ENCODE results near the gene MLLT6.
A peak's percentile ranks its signal among the peaks of the same experiment; 100 is the strongest.

Gene MLLT6

DNA sequence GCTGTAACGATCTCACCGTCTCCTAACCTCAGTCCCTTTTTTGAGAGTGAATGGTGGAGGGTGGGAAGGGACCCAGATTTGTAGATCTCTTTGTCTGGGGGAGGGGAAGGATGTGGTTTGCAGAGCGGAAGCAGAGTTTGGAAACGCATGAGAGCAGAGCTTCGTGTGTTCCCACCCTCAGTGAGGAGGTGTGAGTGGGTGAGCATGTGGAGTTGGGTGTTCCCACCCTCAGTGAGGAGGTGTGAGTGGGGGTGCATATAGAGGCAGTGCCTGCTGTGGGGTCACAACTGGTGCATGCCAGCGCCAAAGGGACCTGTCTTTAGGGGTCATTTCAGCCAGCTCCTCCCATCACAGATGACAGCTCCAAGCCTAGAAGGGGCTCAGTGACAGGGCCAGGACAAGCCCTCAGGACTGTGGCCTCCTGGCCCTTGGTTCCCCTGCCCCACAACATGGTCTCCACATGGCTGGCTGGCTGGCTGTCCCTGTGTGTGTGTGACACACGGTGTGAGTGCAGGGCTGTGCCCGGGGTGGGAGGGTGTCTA is 23.3 kb downstream of the MLLT6 start:
- no peak for DNase-seq (ENCODE audit: low spot score)

DNA sequence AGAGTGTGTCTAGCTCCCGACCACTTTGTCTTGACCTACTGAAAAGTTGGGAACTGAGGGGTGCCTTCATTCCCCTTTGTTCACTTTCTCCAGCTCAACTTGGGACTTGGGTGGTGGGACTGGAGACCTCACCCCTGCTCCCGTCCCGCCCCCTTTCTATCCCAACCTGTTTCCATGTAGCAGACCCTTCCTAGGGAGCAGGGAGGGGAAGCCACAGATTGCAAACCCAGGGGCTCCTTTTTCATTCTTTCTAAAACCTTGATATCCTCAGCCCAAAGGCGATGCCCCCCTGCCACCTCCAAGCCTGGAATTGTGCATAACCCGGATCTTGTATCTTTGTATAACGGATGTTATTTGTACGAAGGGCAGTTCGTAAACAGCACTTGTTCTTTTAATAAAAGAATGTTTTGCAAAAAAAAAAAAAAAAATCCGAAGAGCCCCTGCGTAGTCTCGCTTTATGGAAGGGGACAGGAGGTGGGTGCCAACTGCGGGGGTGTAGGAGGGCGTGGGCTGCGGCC is 24.4 kb downstream of the MLLT6 start:
- DNase-seq (ENCODE audit: low spot score): no peak

- peak; percentile 94 for DNase-seq (ENCODE audit: low spot score)
These were observed 24.9 kb downstream of the MLLT6 start, which contains the start of gene CISD3 for GRCh38 chr17:38729886-38730525. CISD3 (plus strand) TSS chr17:38730341; CDS start chr17:38730359, 18 bp downstream.

- DNase-seq (ENCODE audit: low spot score): no peak
These were observed 25.7 kb downstream of the MLLT6 start for GRCh38 chr17:38730526-38731379.

DNA sequence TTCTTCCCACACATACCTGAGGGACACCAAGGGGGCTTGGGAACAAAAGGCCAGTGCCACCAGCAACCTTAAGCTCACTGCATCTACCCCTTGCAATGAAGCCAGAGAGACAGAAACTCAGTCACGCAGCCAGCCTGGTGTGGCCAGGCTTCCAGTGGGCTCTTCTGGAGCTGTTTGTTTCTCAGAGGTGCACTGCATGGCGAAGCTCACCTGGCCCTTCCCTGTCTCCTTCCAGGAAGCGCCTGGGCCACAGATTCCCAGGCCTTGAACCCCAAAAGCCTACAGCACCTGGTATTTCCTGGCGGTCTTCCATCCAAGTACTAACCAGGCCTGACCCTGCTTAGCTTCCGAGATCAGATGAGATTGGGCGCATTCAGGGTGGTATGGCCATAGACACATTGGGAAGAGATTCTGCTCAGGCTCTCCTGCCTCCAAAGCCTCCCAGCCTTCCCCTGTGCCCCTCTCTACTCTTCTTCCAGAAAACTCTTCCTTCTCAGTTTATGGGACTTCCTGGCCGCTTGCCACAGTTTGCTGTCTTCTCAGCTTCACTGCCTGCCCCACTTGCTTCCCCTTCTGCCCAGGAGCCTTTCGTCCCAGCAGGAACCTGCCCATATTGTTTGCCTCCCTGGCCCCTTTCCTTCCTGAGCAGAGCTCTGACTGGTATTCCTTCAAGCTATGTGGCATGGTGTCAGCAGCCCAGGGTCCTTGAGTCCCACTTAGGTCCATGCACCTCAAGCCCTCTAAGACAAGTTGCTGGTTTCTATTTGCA is 26.6 kb downstream of the MLLT6 start:
- no peak for DNase-seq (ENCODE audit: low spot score)

DNA sequence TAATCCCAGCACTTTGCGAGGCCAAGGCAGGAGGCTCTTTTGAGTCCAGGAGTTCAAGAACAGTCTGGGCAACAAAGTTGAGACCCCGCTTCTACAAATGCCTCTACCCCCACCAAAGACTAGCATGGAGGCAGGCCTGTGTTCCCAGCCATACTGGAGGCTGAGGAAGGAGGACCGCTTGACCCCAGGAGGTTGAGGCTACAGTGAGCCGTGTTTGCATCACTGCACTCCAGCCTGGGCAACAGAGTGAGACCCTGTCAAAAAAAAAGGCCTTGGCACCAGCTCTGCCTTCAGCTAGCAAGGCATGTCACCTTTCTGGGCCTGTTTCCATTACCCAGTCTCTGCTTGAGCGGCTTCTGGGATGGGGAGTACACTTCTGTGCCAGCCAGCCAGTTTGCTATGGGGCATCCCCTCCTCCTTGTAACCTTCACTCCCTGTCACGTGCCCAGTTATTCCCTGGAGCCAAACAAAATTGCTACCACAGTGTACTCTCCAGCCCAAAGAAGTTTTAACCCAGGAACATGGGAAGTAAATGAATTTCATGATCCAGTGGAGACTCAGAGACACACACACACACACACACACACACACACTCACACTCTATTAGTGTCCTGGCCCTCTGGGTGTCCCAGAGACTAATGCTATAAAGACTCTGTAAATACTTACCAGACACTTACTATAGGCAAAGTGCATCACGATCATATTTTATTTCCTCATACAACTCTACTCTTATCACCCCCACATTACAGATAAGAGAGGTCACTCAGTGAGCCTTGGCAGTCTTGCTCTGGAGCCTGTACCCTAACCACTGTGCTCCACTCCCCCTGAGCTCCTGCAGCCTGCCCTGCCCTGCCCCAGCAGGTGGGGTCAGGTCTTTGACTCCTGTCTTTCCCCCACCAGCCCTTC is 27.6 kb downstream of the MLLT6 start:
- no peak for DNase-seq (ENCODE audit: low spot score)

DNA sequence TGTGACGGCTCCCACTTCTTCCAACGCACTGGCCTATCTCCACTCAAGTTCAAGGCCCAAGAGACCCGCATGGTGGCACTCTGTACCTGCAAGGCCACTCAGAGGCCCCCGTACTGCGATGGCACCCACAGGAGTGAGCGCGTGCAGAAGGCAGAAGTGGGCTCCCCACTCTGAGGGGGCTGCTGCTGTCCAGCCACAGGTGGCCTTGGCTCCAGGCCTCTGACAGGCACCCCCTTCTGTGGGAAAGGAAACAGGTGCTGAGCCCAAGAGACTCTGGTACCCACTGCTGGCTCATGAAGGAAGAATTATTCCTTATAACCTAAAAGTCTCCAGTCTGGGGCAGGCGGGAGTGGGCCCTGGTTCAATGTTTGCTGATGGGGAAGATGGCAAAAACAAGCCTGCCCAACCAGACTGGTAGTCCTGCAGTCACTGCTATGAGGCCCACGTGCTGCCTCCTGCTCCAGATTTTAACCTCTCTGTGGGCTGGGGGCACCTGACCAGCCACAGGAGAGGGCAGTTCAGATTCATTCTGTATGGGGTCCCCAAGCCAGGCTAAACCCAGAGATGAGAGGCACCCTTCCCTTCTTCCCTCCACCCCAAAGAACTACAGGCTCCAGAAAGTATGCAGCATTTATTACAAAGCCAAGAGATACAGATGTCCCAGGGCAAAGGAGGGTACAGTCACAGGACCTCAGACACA is 28.4 kb downstream of the MLLT6 start:
- DNase-seq (ENCODE audit: low spot score): no peak

GRCh38 chr17:38733982-38734973 is 29.2 kb downstream of the MLLT6 start:
- peak; percentile 50 for DNase-seq (ENCODE audit: low spot score)

DNA sequence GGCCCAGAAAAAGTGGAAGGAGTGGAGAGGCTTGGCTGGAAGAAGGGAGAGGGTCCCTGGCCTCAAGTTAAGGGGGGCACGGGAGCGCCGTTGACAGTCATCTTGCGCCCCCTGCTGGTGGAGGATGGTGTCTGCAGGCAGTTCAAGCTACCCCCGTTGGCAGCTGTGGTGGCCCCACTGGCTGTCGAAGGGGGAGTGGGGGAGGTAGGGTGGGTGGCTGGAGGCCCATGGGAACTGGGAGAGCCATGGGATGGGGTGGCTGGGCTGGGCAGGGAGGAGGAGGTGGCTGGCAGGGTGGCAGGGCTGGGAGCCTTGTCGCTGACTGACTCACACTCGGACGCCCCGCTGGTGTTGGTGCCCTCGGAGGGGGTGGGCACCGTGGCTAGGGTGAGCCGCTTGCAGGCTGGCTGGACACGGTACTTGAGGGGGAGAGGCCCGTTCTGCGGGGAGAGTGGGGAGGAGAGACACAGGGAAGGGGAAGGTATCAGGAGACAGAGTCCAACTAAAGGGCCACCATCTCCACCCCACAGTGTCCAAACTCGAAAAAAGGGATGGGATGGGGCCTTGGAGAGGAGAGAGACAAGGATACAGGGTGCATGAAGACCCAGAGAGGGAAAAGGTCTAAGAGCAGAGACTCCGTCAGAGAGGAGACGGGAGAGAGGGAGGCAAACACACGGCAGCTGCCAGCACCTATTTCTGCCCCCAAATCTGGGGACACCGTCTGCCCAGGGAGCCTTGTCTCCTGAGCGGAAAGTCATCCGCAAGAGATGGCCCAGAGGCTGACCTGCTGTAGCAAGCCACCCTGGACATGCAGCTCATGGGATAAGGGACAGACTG is 30.3 kb downstream of the MLLT6 start:
- DNase-seq (ENCODE audit: low spot score): peak; percentile 87

- no peak for DNase-seq (ENCODE audit: low spot score)
These were observed 33.1 kb downstream of the MLLT6 start for GRCh38 chr17:38738007-38738662.

GRCh38 chr17:38738686-38739085 is 33.6 kb downstream of the MLLT6 start:
- no peak for DNase-seq (ENCODE audit: low spot score)

GRCh38 chr17:38739305-38739704 is 34.2 kb downstream of the MLLT6 start:
- DNase-seq (ENCODE audit: low spot score): no peak

GRCh38 chr17:38740044-38740443 is 35.0 kb downstream of the MLLT6 start:
- no peak for DNase-seq (ENCODE audit: low spot score)

DNA sequence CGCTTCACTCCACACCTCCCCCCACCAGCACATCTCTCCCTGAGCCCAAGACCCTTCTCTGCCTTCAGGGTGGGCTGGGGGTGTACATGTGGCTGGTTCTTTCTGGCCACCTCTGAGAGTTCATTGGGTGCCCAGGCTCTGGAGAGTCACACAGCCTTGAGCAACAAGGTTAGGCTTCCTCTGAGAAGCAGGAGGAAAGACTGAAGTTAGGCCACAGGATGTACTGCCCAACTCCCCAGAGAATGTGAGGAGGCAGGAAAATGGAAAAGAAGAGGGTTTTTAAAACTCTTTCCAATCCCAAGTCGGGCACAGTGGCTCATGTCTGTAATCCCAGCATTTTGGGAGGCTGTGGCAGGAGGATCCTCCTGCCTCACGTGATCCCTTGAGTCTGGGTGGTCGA is 35.7 kb downstream of the MLLT6 start:
- no peak for DNase-seq (ENCODE audit: low spot score)

- DNase-seq (ENCODE audit: low spot score): no peak
These were observed 36.4 kb downstream of the MLLT6 start for GRCh38 chr17:38741461-38741860.

- no peak for DNase-seq (ENCODE audit: low spot score)
These were observed 36.9 kb downstream of the MLLT6 start for GRCh38 chr17:38741921-38742410.
